NCI-H510A treated with DMSO at 0.1 percent for 48 hours (cell line): ENCODE results near the gene EFTUD2.
A peak's percentile ranks its signal among the peaks of the same experiment; 100 is the strongest.
"Not testable (repeated sequence)": the region's sequence is repeated elsewhere in the genome, so short reads cannot be mapped to it uniquely, and the experiment has no call there.

Experiments used
- DNase-seq: peaks from one replicate; lab custom pipeline; 2025; lab: John Stamatoyannopoulos, UW

EFTUD2 gene

DNA sequence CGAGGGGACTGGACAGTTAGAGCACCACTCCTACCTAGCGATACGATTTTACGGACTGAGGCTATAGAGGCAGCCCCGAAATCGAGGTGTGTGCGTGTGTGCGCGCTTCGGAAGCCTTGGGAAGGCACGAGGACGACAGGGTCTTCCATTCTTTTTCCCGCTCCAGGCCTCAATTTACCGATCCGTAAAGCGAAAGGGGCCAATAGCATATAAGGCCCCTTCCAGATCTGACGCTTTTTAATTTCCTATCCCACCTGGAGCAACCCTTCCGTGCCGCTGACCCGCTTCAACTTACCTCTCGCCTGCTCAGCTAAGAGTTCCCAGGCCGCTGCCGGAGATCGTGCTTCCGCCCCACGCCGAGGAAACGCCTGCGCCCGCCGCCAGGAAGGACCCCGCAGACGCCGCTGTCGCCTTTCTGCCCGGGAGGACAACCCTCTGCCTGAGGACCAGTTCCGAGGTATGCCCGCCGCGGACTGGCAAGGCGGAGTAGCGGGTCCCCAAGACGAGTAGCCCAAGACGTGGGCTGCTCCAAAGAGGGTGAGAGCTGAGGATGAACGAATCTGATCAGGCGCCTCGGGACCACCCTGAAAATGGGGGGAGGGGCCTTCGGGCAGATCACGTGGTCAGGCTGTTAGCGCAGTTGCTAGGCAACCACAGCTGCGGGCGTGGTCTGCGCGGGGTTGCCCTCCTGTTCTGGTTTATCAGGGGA is at the start of gene EFTUD2:
Gene EFTUD2, minus strand, starts transcription at position 372 of the 709 bp plus-strand sequence. CDS start 4,924 bp downstream, outside the sequence.
- peak; percentile 90 for DNase-seq

DNA sequence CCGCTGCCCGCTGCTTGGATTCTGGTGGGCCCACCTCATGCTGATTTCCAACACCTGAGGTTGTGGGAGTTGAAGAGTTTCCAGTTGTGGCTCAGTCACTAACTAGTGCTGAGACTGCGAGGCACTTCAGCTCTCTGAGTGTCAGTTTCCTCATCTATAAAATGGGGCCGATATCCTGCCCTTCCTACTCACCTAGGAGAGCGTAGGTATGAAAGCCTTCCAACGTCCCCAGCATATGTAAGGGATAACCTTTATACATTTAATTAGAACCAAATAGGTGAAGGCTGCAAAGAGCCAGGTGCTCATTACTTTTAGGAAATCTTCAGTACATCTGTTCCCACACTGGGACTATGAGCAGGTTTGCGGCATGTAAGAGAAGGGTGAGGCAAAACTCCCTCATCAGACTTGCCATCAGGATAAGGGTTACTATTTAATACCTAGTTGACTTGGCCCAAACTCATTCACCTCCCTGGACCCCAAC is 49.1 kb upstream of the EFTUD2 start:
- no peak for DNase-seq

DNA sequence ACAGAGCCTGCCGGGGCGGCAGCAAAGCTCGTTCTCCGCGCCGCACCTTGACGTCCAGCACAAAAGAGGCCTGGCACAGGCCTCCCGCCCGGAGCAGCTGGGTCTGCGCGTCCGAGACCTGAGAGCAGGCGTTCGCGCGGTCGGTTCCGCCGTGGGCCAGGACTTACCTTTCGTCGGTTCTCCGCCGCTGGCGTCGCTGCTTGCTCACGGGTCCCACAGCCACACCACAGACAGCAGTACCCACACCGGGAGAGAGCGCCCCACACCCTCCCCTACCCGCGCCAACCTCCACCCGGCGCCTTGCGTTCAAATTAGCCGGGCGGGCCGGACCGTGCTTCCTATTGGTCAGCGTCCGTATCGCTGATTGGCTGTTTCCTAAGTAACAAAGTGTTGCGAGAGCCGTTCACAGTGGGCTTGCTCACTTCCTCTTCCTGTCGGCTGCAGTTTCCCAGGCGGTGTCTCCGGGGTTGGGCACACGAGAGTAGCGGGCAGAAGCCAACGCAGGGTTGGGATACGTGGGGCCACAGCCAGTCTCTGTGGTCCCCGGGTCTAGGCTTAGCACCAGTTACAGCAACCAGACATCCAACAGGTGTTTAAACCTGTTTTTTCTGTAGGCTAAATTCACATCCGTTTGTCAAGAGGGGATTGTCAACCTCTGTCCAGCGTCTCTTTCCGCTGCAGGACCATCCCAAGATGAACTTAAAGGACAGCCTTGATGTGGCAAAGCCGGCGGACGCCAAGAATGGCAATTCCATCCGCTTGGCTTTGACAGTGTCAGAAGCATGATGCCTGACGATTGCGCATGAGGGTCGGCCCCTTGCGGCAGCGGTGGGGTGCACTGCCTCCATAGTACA is 48.4 kb upstream of the EFTUD2 start, which contains the start of gene KIF18B:
Gene KIF18B, minus strand, starts transcription at position 313 of the 854 bp plus-strand sequence. CDS start 11,429 bp downstream, outside the sequence.
- peak; percentile 93 for DNase-seq

DNA sequence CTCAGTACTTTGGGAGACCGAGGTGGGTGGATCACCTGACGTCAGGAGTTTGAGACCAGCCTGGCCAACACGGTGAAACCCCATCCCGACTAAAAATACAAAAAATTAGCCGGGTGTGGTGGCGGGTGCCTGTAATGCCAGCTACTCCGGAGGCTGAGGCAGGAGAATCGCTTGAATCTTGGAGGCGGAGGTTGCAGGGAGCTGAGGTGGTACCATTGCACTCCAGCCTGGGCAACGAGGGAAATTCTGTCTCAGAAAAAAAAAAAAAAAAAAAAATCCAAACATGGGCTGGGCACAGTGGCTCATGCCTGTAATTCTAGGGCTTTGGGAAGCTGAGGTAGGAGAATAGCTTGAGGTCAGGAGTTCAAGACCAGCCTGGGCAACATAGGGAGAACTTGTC is 46.4 kb upstream of the EFTUD2 start:
- DNase-seq, result not testable (repeated sequence)

DNA sequence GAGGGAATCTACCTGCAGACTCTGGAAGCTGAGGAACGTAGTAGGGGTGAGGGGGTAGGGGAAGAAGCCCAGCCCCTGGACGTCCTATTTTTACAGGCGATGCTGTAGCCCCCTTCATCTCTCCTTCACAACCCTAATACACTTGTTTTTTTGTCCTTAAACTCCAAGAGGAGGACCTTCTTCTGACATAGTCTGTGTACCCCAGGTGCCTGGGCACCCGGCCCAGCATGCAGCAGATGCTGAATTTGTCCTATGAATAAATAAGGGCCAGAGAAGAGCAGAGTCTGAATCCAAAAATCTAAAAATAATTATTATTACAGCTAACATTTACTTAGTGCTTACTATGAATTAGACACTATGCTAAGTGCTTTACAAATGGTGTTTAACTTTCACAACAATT is 43.2 kb upstream of the EFTUD2 start:
- DNase-seq, result no peak

DNA sequence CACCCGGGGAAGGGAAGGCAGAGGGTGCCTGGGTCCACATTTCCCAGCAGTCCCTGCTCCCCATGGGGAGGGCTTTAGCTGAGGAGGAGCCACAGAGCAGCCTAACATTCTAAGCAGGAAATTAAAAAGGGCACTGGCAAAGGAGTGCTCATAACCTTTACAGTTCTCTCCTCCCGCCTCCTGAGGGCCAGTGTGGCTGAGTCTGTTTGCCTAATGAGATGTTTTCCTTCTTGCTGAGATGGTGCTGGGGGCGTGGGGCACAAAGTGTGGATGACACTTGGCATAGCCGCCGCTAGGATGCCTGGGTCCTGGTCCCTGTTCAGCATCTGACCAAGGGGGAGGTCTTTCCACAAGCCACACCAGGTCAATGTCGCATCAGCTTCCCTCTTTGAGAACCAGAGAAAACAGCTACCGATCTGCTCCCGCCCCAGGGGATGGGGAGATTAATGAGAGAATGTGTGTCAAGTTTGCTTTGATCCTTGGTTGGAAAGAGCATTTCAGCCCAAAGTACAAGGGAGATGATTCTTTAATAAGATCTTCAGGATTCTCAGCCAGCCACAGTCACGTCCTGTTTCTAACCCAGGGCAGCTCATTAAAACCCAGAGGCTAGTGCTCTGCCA is 42.6 kb upstream of the EFTUD2 start:
- DNase-seq, result peak; percentile 10

DNA sequence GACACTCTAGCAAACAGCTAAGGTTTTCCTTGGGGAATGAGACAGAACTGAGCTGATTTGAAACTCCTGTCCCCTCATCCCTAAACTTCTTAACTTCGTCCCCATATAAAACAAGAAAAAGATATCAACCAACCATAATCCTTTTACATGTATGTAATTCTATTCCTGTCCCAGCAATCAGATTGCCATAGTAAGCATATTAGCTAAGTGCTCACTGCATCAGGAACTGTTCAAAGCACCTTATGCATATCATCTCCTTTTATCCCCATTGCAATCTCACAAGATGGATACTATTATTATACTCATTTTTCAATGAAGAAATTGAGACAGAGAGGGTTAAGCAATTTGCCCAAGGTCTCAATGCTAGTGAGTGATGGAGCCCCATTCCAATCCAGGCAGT is 41.5 kb upstream of the EFTUD2 start:
- no peak for DNase-seq

DNA sequence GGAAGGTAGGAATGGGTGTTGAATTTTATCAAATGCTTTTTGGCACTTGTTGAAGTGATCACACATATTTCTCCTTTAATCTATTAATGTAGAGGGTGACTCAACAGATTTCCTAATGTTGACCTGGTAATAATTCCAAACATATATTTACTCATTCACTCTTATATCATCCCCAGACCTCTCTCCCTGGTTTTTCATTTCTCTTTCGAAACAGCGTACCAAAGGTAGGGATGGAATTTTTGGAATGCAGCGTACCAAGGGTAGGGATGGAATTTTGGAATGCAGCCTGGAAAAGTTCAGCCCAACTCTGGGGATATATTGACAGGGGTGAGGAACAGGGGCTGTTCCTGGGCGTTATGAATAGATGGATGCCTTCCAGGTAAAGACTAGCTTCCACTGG is 41.1 kb upstream of the EFTUD2 start:
- DNase-seq, result no peak

DNA sequence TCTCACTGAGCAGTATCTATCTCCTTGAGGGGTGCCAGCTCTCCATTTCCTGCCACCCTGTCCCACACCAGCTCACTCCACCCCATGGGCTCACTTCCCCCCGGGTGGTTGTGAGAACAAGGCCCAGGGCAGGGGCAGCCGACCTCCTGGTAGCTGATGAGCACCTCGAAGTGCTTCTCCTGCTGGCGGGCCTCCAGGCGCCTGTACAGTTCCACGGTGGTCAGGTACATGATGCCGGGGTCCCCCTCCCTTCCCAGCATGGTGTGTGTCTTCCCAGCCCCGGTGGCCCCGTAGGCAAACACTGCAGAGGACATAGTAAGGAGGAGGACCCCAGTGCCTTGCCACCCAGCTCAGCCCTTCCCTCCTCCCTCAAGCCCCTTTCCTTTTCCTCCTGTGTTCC is 35.9 kb upstream of the EFTUD2 start:
- DNase-seq, result no peak

DNA sequence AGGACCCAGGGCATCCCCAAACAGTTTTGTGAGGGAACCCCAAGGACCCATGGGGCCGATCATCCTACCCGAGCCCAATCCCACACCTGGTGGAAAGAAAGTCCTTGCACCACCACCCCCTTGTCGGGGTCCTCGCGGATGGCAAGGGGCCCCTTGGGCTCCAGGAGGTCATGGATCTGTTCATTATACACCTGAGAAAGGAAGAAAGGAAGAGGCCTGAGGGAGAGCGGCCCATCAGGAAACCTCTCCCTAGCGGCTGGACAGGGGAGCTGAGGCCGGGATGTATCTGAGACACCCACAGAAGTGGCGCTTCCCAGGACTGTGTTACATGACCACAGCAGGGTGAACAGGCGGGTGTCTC is 35.5 kb upstream of the EFTUD2 start:
- DNase-seq, result no peak

DNA sequence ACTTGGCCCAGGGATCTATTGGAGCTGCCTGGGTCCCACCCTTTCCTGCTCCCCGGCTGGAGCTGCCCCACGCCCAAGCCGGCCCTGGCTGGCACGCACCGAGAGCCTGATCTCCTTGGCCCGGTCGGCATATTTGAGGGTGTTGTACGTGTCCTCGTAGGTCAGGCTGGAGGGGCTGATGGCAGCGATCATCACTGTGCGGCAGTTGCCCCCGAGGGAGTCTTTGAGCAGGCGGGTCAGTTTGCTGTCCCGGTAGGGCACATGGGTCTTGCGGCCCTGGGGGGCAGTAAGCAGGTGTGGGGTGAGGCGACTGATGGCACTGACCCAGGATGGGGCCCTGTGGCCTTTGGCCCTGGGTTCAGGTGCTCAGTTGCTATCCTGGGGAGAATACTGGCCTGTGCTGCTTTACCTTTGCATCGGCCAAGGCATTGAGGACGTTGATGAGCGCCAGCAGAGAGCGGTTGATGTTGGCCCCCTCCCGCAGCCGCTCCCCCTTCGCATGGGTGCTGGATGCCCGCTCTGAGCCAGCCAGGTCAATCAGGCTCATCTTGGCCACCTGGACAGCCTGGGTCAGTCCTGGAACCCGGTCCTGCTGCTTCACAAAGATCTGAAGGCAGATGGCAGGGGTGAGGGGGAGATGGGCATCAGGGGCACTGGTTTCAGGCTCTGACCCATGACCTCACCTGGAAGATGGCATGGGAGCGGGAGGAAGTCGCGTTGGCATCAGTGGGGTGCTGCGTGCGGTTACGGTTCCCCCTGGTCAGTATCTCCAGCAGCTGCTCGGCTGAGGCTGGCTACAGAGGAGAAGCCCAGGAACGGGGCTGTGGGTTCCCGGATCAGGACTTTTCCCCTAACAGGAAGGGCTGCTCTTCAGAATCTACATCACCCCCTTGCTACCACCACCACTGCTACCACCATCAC is 34.8 kb upstream of the EFTUD2 start:
- no peak for DNase-seq

DNA sequence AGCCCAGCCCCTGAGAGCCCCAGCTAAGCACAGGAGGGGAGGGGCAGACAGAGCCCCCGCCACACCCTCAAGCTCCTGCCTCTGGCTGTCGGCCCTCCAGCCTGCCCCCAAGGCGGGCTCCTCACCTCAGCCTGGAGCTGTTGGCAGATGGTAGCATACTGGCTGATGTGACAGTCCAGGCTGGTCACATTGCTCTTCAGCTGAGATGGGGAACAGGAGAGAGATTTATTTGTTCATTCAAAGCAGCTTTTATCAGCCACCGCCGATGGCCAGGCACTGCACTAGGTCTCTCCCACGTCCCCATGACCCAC is 33.5 kb upstream of the EFTUD2 start:
- no peak for DNase-seq

DNA sequence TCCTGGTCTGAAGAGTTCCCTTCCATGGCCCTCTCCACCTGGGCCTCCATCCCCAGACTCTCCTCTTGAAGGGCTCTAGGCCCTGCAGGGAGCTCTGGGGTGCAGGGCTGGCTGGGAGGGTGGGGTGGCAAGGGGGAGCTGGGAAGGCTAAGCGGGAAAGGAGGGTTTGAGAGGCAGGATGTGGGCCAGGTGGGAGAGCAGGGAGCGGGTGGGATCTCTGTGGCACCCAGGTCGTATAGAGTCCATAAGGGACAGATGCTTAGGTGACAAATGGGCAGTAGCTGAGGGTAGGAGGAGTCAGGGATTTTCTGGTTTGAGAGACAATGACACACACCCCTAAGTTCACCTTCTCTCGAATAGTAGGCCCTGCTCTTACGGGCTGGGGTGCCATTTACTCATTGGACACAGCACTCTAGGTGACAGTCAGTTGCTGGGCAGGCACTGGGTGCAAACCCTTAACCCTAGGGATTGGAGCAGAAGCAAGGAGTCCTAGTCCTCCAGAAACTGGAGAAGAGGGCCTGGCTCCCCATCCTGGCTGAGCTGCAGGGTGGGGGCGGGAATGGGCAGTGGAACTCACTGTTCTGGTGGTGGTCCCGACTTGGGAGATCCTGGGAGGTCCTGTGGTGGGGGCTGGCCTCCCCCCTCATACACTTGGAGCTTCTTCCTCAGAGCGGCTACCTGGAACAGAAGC is 33.0 kb upstream of the EFTUD2 start:
- no peak for DNase-seq

DNA sequence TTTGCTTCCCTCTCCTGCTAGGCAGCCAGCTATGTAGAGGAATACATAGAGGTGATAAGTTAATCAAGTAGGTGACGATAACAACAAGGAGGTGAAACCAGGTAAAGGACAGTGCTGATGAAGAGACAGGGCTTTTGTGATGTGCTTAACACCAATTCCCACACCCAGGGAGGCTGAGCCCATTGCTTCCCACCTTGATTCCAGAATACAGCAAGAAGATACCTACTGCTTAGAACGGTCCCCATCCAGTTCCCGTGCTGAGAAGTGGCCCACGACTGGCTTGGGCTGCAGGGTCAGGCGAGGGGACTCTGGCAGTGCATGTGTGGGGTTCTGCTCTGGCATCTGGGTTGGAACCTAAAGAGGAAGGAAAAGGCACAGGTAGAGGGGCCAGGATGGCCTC is 32.1 kb upstream of the EFTUD2 start:
- no peak for DNase-seq

DNA sequence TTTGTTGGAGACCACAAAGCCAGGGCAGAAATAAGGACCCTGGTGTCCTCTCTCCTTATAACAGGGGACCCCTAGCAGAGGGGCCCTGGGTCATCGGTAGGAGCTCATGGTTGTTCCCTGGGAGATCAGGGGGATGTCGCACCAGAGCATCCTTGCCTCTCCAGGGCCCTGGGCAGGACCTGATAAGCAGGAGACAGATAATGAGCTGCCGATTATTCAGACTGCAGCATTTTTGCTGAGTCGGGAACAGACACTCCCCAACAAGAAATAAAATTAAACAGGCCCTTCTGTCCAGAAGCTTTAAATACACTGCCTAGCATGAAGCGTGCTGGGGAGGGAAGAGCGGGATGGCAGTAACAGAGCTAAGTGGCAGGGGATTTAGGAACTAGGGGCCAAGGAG is 31.4 kb upstream of the EFTUD2 start:
- DNase-seq, result no peak

DNA sequence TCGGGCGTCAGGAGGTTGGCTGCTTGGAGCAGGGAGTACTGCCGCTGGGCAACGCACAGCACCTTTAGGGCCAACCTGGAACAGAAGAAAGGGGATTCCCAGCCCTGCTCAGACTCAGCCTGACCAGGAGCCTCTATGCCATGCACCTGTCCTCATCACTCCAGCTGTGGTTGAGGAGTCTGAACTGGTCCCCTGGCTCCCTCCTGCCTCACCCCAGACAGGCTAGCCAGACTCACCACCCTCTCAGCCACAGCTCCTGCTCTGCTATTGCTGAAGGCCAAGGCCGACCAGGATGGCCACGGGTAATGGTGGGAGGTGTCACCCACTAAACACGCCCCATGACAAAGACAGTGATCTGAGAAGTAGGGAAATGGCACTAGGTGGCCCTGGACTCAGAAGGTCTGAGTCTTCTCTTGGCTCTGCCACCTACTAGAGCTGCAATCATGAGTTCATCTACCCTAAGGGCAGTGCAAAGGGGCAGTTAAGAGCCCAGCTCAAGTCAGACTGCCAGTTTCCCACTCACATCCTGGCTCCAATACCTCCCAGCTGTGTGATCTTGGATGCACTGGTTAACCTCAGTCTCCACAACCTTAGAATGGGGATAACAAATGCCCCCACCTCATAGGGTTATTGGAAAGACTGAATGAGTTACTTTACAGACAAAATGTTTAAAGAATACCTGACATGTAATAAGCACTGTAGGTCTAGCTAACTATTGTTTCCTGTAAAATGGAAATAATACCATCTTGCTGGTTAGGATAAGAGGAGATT is 29.9 kb upstream of the EFTUD2 start:
- no peak for DNase-seq

DNA sequence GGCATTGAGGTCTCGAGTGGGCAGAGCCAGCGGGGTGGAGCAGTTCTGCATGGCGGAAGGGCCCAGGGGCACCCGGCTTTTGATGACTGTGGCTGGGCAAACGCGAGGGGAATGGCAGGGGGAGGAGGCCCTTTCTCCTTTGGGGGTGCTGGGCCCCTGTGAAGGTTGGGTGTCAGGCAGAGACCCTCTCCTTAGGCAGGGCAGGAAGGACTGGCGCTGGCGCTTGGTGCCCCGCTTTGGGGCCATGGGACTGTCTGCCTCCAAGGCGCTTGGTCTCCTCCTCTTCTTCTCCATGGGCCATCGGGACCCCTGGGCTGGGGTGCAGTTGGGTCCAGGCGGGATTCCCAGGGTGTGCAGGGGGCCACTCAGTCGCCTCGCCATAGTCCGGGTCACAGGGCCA is 28.9 kb upstream of the EFTUD2 start:
- no peak for DNase-seq

DNA sequence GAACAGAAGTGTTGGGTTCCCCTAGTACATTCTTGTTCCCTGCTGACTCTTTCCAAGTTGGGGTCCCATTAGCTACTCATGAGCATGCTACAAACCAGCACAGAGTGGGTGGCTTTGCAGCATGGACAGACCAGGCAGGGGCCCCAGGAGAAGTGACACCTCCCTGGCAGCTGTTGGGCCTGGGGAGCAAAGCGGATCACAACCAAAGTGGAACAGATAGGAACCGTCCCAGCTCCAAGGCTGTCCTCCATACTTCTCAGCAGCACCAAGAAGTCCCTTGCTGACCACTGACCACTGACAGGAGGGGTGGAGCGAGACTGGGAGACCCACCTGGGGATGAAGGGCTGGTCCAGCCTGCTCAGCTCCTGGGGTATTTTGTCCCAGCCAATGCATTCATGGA is 28.5 kb upstream of the EFTUD2 start:
- DNase-seq, result no peak

DNA sequence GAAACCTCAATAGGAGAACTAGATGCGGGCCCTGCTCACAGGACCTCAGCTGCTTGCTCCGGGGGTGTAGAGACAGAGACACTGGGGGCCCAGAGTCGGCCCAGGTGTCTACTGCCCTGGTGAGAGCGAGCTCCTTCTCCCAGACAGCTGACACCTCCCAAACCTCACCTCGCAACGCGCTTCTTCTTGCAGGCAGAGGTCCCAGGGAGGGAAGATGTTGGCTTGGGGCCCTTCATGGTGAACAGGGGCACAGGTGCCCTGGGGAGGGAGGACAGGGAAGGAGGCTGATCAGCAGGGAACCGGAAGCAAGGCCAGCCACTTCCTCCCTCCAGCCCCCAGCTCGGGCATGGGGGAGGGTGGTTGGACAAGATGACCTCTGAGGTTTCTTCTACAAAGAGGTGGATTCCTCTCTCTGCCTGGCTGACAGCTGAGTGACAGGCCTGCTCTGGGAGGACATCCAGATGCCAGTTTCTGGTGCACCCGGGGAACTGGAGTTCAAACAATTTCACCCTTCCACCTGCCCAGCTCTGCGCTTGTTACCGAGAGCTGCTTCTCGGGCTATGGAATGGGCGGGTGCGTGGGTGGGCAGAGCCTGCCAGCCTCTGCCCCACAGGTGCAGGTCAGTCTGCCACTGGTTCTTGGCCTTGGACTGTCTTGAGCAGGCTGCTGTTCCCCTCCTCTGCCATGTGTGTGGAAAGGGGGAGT is 27.7 kb upstream of the EFTUD2 start:
- no peak for DNase-seq
